Body of pancreas (tissue), 4 donors: ENCODE results near the gene MYO16. TPM values are rescaled to one million over a fixed set of nuclear protein-coding genes. Genes with fewer than 3 reads are reported as not detected.

ENCODE experiments used
- ATAC-seq: fragments of 150-250 bp; one replicate; pipeline ENCODE4 v1.9.1; 2016
- DNase-seq, 4 donors: peaks; one replicate each; pipeline ENCODE4 v3.0.0-alpha.2; 2019
- H3K27ac ChIP-seq, 4 donors: fragments of 200-600 bp; sonication (generic); 1 replicate in 3 of 4; 2 replicates in 1 of 4; pipeline versions ENCODE4 v1.5.1 to v1.6.1; 2016 to 2019; ENCODE audit warnings: mild to moderate bottlenecking in 1 of 4, mixed read lengths in 1 of 4, moderate library complexity in 1 of 4
- H3K27me3 ChIP-seq, 2 donors: fragments of 200-600 bp; sonication (generic); one replicate each; pipeline ENCODE4 v1.6.0; 2016; ENCODE audit warnings: mild to moderate bottlenecking in 1 of 2
- H3K36me3 ChIP-seq, 2 donors: fragments of 200-600 bp; sonication (generic); replicated peaks in 1 of 2; 2 replicates each; pipeline ENCODE4 v1.5.1; 2016; ENCODE audit warnings: low read depth in 2 of 2; ENCODE audit not compliant: insufficient read depth in 1 of 2
- H3K4me1 ChIP-seq: fragments of 200-600 bp; sonication (generic); one replicate; pipeline ENCODE4 v1.6.0; 2016
- H3K4me3 ChIP-seq, 2 donors: fragments of 200-600 bp; sonication (generic); 1 replicate in 1 of 2; 2 replicates in 1 of 2; pipeline ENCODE4 v1.5.1; 2016 to 2019
- H3K9me3 ChIP-seq, 3 donors: fragments of 200-600 bp; sonication (generic); 1 replicate in 2 of 3; 2 replicates in 1 of 3; pipeline ENCODE4 v1.5.1; 2016
- POLR2A ChIP-seq, 3 donors: fragments of 450-650 bp; IDR thresholded peaks; one replicate each; pipeline ENCODE4 v1.6.1; 2016; ENCODE audit warnings: antibody characterized with exemption in 3 of 3, mild to moderate bottlenecking in 2 of 3
- WGBS, 2 donors: methylation state at CpG; one replicate each; pipeline ENCODE4 v1.1.5; 2017; 5-methylcytosine and 5-hydroxymethylcytosine counted together
- intact Hi-C: fragments of 100-400 bp; cut with DNase I; formaldehyde crosslinking; loops from one replicate; pipeline ENCODE4 v1.15.1; 2023
- total RNA-seq, 2 donors: library from RNA; depleted of rRNA; stranded (reverse); fragments of >200 nt; gene quantifications; one replicate each; pipeline ENCODE4 v1.1.0, GENCODE V29; 2016
- TF ChIP-seq, protein P1 (sequence below), 7 experiments: fragments of 450-650 bp in 4 of 7; fragments of 200-600 bp in 3 of 7; sonication (generic) in 3 of 7; IDR thresholded peaks; one replicate each; pipeline ENCODE4 v1.5.1; 2016 to 2019; ENCODE audit warnings: antibody characterized with exemption in 7 of 7

MYO16 gene
- total RNA-seq, 2 donors from 2014 or later = under 0.01 to 0.78 TPM

DNA sequence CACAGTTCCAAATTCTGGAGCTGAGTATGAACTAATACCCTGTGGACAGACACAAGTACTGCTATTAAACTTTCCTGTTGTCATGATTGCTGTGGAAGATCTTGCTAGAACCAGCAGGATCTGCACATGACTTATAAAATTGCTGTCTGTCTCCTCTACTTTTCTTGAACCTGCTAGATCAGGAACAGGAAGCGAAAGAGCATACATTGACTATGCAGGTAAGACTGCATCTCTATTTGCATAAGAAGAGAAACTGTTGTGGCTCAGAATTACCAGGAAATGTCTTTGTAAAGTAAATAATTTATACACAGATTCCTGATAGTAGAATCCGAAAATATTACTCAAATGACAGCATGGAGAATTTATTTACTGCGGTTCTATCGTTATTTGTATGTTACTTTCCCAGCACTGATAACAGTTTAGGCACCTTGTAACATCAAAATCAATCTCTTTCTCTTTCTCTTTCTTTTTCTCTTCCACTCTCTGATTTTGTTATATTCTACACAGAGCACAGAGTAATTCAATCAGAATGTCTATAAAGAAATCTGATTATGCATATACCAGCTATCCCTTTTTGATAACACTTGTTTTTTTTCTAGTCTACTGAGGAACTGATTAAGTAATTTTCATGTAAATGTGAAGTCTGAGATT is 226.5 kb downstream of the MYO16 start:
- Histone ChIP-seq H3K27me3 (no peaks in the 10 kb centered on the region), H3K27ac (peak overlapping the region in 1 of 4 donors; percentile 10), H3K36me3 (no peaks in the 10 kb centered on the region), H3K4me1 (peaks cover 7% of the 10 kb centered on the region), H3K4me3 (no peak overlapping the region), H3K9me3 (no peaks in the 10 kb centered on the region)
- TF ChIP-seq POLR2A (IDR thresholded peaks at IDR 0.05) = no peak
- TF ChIP-seq, protein P1, sequence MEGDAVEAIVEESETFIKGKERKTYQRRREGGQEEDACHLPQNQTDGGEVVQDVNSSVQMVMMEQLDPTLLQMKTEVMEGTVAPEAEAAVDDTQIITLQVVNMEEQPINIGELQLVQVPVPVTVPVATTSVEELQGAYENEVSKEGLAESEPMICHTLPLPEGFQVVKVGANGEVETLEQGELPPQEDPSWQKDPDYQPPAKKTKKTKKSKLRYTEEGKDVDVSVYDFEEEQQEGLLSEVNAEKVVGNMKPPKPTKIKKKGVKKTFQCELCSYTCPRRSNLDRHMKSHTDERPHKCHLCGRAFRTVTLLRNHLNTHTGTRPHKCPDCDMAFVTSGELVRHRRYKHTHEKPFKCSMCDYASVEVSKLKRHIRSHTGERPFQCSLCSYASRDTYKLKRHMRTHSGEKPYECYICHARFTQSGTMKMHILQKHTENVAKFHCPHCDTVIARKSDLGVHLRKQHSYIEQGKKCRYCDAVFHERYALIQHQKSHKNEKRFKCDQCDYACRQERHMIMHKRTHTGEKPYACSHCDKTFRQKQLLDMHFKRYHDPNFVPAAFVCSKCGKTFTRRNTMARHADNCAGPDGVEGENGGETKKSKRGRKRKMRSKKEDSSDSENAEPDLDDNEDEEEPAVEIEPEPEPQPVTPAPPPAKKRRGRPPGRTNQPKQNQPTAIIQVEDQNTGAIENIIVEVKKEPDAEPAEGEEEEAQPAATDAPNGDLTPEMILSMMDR (IDR thresholded peaks at IDR 0.05) = no peak
- ATAC-seq (no peak), DNase-seq (no peak)
- intact Hi-C loops = no loop called here
- 46 to 52% methylated on average over 4 of the region's 4 CpGs for WGBS, 2 donors

GRCh38 chr13:108858676-108859075 is 229.3 kb downstream of the MYO16 start:
- H3K36me3 ChIP-seq = no peaks in the 10 kb centered on the region
- H3K4me1 ChIP-seq = peaks cover 7% of the 10 kb centered on the region
- no peak for DNase-seq
- TF ChIP-seq POLR2A (IDR thresholded peaks at IDR 0.05) = no peak
- TF ChIP-seq, protein P1 (IDR thresholded peaks at IDR 0.05) = no peak
- ATAC-seq = no peak
- 71 to 84% methylated on average over 5 of the region's 5 CpGs for WGBS, 2 donors
- no peaks in the 10 kb centered on the region for H3K9me3 ChIP-seq
- no peak overlapping the region for H3K4me3 ChIP-seq
- H3K27me3 ChIP-seq = no peaks in the 10 kb centered on the region
- peak overlapping the region in 1 of 4 donors; percentile 56 for H3K27ac ChIP-seq
- intact Hi-C loops = no loop called here

DNA sequence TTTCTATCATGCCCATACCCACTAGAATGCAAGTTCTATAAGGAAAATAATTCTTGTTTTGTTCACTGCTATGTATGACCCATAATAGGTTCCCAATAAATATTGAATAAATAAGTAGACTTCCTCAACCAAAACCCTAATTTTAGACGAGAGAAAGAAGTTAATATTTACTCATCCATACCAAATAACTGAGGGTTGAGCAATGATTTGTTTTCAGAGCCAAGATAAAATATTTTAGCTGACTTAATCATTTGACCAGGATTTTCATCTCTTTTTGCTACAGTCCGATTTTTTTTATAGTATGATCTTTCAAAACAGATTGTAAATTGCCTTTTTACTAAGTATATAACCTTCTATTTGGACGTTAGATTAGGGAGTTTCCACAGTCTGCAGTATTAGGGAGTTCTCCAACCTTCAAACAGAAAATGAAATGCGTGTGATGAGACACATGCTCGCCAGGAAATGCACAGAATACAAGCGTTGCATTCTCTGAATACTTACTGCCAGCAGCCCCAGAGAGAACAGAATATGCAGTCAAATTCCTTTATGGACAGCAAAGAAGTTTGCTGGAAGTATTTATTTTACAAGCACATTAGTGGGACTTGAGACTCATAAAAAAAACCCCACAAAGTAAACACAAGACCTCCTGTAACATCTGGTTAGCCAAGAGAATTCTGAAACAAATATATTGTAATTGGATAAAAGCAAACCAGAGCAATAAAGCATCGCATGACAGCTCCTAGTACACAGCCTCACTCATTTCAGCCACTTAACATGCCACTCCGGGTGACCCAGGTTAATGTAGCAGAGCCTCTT is 230.0 kb downstream of the MYO16 start:
- Histone ChIP-seq H3K27me3 (no peaks in the 10 kb centered on the region), H3K9me3 (no peaks in the 10 kb centered on the region), H3K4me3 (no peak overlapping the region), H3K27ac (peak overlapping the region in 2 of 4 donors; percentile 36 to 56), H3K36me3 (no peaks in the 10 kb centered on the region), H3K4me1 (peaks cover 7% of the 10 kb centered on the region)
- no peak for DNase-seq
- intact Hi-C loops = no loop called here
- peak; percentile 42 for ATAC-seq
- TF ChIP-seq POLR2A (IDR thresholded peaks at IDR 0.05) = no peak
- TF ChIP-seq, protein P1 (IDR thresholded peaks at IDR 0.05) = no peak
- WGBS, 2 donors = 14 to 17% methylated on average over 8 of the region's 8 CpGs

- Histone ChIP-seq H3K4me3 (no peak overlapping the region), H3K4me1 (peaks cover 7% of the 10 kb centered on the region), H3K9me3 (no peaks in the 10 kb centered on the region), H3K27me3 (no peaks in the 10 kb centered on the region), H3K27ac (peak overlapping the region in 2 of 4 donors; percentile 36 to 56), H3K36me3 (no peaks in the 10 kb centered on the region)
- 68 to 76% methylated on average over 3 of the region's 3 CpGs for WGBS, 2 donors
- intact Hi-C loops = no loop called here
- ATAC-seq = no peak
- TF ChIP-seq, protein P1 (IDR thresholded peaks at IDR 0.05) = no peak
- no peak for TF ChIP-seq POLR2A (IDR thresholded peaks at IDR 0.05)
- DNase-seq = no peak
These were observed 231.0 kb downstream of the MYO16 start for GRCh38 chr13:108860418-108860817.
